ENCODE data around the gene NPB.

Gene NPB

GRCh38 chr17:81902023-81902652 is at the start of gene NPB:
Gene NPB, plus strand, starts transcription at chr17:81902238. Its CDS starts 40 bp downstream, at chr17:81902278.
- DNase-seq, result no peak

GRCh38 chr17:81854974-81855774 is 46.9 kb upstream of the NPB start:
- DNase-seq, result no peak

GRCh38 chr17:81858170-81858966 is 43.7 kb upstream of the NPB start:
- DNase-seq, result no peak

GRCh38 chr17:81858967-81859905 is 42.8 kb upstream of the NPB start:
- no peak for DNase-seq

GRCh38 chr17:81859906-81860755 is 41.9 kb upstream of the NPB start, which contains the start of gene P4HB:
Gene P4HB, minus strand, starts transcription at chr17:81860535. Its CDS starts 64 bp downstream, at chr17:81860471.
- DNase-seq, result no peak

- DNase-seq, result peak; percentile 100
Observed at GRCh38 chr17:81860756-81861568, 41.1 kb upstream of the NPB start.

GRCh38 chr17:81863123-81863675 is 38.8 kb upstream of the NPB start:
- DNase-seq, result no peak

- no peak for DNase-seq
Observed at GRCh38 chr17:81863833-81864768, 37.9 kb upstream of the NPB start.

- DNase-seq, result no peak
Observed at GRCh38 chr17:81865358-81865732, 36.7 kb upstream of the NPB start.

- peak; percentile 22 for DNase-seq
Observed at GRCh38 chr17:81865733-81866439, 36.2 kb upstream of the NPB start.

- peak; percentile 29 for DNase-seq
Observed at GRCh38 chr17:81866440-81867169, 35.4 kb upstream of the NPB start.

GRCh38 chr17:81867170-81867990 is 34.7 kb upstream of the NPB start:
- peak; percentile 38 for DNase-seq

GRCh38 chr17:81867991-81868673 is 33.9 kb upstream of the NPB start:
- no peak for DNase-seq

GRCh38 chr17:81868674-81869220 is 33.3 kb upstream of the NPB start:
- DNase-seq, result no peak

Data from CD4-positive, alpha-beta T cell treated with Interleukin-17A for 1 hour (primary cell).